LNCaP clone FGC (cell line): ENCODE results near the gene MRC1.

Source experiments
- DNase-seq: peaks from one replicate; pipeline ENCODE4 v3.0.0-alpha.2; 2011; ENCODE audit warnings: low read depth
- H3K4me3 ChIP-seq: 2 replicates; pipeline ENCODE4 v1.5.1; 2011; ENCODE audit warnings: mild to moderate bottlenecking, low read depth, low read length, control low read depth
- TF ChIP-seq, protein P1 (sequence below): IDR thresholded peaks from 2 replicates; pipeline ENCODE4 v1.5.1; 2012; ENCODE audit warnings: mild to moderate bottlenecking; ENCODE audit not compliant: control insufficient read depth, insufficient read depth; ENCODE audit errors: extremely low read depth

The MRC1 gene

DNA sequence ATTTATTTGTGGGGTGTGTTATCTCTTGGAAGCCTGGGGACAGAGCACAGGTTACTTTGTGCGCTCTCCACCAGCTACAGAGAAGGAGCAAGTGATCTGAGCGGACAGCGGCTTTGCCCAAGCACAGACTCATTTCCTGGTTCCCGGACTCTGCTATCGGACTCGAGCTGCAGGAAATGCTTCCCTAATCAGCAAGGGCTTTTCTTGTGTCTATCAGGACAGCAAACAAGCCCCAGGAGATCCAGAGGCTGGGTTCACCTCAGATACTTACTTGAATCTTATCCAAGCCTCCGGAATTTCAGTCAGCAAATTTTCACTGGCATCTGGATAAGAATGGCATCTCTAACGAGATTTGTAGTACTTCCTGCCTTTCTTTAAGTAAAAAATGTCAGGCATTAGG is 27.8 kb downstream of the MRC1 start:
- DNase-seq: peak; percentile 15
- TF ChIP-seq, protein P1, sequence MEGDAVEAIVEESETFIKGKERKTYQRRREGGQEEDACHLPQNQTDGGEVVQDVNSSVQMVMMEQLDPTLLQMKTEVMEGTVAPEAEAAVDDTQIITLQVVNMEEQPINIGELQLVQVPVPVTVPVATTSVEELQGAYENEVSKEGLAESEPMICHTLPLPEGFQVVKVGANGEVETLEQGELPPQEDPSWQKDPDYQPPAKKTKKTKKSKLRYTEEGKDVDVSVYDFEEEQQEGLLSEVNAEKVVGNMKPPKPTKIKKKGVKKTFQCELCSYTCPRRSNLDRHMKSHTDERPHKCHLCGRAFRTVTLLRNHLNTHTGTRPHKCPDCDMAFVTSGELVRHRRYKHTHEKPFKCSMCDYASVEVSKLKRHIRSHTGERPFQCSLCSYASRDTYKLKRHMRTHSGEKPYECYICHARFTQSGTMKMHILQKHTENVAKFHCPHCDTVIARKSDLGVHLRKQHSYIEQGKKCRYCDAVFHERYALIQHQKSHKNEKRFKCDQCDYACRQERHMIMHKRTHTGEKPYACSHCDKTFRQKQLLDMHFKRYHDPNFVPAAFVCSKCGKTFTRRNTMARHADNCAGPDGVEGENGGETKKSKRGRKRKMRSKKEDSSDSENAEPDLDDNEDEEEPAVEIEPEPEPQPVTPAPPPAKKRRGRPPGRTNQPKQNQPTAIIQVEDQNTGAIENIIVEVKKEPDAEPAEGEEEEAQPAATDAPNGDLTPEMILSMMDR: no peak
- peak overlapping the region; percentile 36; the same call in 1 of the 2 replicates for H3K4me3 ChIP-seq

DNA sequence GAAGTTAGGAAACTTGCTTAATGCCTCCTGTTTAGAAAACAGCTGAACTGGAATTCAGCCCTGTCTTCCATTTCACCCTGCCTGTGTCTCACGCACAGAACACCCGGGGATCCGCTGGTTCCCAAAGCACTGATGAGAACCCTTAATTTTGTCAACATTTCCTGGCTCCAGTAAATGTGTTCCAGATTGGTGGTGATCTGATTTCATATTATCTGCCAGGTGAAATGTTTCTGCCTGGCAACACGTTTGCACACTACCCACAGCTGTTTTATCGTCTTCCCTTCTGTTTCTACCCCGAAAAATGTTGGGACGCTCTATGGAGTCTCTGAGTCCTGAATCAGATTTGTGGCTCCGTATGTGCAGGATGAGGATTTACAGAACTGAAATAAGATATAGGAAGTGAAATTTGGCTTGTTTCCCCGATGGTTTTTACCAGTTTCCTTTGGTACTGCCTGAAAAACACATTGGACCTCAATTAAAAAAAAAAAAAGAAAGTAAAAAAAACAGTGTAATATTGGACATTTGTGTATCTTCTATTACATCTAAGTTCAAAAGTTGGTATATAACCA is 29.0 kb downstream of the MRC1 start:
- H3K4me3 ChIP-seq: no peak overlapping the region
- no peak for DNase-seq
- TF ChIP-seq, protein P1: no peak

DNA sequence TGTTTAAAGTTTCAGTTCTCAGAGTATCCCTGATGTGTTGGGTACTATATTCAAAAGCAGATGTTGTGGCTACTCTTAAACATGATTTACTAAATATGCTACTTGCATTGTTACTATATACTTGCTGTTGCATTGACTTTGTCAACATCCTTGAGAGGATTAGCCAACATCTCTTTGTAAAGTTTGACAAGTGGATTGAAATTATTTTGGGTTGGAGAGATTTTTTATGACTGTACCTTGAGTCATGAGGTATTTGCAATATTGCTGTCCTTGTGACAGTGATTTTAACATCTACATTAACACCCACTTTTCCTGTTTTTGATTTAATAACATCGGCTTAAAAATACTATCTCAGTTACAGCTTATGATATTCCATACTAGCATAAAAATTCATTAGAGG is 31.9 kb downstream of the MRC1 start:
- TF ChIP-seq, protein P1: no peak
- DNase-seq: no peak

DNA sequence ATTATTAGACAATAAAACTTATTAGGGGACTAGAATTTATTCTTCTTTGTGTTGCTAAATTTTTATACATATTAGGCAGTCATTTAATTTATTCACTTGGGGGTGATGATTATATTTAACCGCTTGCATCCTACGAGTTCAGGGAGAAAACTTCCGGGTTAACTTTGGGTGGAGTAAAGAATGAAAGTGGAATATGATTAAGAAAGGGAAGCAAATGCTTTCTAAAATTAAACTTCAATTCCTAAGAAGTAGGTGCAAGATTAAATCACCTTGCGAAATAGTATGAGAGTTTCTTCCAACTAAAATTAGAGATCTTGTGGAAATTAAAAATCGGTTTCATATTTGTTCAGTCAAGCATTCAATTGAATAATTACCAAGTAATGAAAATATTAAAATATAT is 33.5 kb downstream of the MRC1 start:
- no peak for DNase-seq
- no peak overlapping the region for H3K4me3 ChIP-seq
- TF ChIP-seq, protein P1: no peak

More for the DNA sequence above, 31.9 kb downstream of the MRC1 start:
- H3K4me3 ChIP-seq: no peak overlapping the region

DNA sequence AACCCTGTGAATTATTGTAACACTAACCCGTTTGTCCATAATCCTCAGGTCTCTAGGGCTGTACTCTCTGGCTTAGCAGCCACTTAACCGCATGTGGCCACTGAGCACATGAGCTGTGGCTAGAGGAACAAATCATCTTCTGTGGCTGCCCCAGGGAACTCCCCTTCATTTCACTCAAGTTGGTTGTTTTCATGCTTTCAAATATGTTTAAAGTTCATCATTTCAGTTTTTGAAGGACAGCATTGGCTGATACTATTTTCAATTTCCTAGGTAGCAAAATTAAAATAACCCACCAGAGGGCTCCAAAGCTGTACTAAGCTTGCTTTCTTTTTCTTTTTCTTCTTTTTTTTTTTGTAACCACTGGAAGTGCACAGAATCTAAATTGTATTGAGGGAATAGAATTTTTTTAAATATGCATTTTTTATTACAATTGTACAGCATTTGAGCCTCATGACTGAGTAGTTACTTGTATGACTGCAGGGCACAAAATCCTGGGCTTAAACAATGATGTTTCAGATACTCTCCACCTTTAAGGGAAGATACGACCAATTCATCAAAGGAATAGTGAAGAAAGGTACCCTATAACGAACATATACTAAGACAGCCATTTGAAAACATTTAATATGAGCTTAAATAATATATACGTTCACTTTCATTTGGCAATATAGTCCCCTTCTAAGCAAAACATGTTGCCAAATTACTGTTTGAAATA is 38.6 kb downstream of the MRC1 start:
- H3K4me3 ChIP-seq: no peak overlapping the region
- TF ChIP-seq, protein P1: peak; percentile 43
- DNase-seq: no peak

DNA sequence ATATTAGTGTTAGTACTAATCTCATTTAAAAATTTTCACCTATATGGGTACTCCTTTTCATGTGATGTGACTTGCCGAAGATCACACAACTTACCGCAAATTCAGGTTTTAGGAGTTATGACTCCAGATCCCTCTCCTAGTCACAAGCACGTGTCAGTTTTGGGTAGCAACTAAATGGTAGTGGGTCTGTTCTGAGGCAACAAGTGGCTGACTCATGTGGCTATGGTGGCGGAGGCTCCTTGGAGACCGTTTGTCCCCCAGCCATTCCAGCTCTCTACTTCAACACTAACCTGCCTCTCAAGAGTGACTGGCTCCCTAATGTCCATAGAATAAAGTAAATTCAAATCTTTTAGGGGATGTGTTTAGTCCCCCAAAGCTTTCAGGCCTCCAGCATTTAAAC is 39.5 kb downstream of the MRC1 start:
- TF ChIP-seq, protein P1: no peak
- H3K4me3 ChIP-seq: no peak overlapping the region
- DNase-seq: no peak

DNA sequence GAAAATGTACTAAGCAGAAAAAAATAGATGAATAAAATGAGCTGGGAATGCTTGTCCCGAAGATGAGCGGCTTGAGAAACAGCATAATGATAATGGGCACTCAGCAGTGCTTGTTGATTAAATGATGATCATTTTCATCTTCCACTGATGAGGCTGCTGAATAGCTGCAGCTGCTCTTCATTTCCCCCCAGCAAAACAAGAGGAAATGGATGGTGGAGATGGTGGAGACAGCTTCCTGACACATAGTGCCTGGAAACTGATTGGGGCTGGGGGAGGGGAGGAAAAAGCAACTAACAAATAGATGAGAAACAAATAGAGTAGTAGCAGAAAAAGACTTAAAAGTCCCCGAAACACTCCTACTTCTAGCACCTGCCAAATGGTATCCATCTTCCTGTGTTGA is 41.4 kb downstream of the MRC1 start:
- TF ChIP-seq, protein P1: no peak
- H3K4me3 ChIP-seq: no peak overlapping the region
- no peak for DNase-seq
